ENCODE data around the gene MATN4.
"Not testable (repeated sequence)": the region's sequence is repeated elsewhere in the genome, so short reads cannot be mapped to it uniquely, and the experiment has no call there.

MATN4 gene

DNA sequence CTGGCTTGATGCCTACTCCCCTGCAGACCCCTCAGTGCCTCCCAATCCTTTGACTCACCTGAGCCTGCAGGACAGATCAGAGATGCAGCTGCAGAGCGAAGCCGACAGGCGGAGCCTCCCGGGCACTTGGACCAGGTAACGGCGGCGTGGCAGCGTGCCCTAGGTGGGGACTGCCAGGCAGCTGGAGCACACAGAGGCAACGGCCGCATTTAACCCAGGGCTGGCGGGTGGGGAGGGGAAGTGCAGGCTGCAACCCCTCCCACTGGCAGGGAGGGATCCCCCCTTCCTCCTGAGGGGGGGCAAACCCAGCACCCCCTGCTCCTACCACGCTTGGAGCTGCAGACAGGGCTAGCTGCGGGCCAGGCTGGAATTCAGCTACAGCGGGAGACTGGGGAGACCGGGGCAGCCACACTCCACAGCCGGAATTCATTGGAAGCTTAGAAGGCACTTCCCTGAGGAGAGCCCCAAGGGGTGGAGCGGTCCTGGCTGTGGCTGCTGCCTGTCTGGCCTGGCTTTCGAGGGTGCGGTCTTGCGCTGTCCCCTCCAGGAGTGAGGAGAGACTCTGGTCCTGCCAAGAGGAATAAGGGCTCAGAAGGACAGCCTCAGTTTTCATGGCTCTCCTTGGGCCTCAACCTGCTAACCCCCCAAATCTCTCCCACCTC lies at the start of gene MATN4:
Gene MATN4, minus strand, starts transcription at position 183 of the 662 bp plus-strand sequence. CDS start 2,717 bp downstream, outside the sequence.
- DNase-seq (ENCODE audit: low spot score) = no peak

DNA sequence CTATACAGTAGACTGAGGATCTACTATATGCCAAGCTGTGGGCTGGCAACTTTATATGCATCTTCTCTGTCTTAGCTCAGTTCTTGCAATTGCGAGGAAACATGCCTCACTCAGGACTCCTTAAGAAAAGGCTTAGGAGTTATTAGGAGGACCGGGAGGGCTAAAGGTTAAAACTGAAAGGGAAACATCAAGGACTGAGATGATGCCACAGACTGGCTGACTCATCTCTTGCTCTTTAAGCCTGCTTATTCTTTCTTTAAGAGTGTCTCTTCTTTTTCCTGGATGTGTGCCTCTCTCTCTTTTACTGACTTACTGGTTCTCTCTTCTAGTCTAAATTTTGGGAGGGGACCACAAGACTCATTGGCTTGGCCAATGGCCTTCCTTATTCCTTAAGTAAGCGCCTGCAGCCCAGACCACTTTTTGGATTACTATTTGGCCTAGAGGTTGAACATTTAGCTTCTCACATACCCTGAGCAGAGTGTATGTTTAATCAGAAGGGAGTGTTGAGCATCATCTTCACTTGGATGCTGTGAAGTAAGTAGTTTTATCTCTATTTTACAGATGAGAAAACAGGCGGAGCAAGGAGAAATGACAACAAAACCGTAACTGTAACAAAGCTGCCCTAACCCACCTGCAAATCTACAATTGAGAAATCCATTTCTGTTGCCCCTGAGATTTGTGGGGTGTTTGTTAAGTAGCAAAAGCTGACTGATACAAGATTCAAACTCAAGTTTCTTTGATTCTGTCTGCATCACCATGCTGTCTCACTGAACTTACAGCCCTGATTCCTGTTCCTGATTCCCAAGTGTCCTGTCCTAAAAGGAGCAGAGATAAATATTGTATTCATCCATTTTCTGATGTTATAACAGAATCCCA lies 47.3 kb upstream of the MATN4 start:
- DNase-seq (ENCODE audit: low spot score) = no peak

DNA sequence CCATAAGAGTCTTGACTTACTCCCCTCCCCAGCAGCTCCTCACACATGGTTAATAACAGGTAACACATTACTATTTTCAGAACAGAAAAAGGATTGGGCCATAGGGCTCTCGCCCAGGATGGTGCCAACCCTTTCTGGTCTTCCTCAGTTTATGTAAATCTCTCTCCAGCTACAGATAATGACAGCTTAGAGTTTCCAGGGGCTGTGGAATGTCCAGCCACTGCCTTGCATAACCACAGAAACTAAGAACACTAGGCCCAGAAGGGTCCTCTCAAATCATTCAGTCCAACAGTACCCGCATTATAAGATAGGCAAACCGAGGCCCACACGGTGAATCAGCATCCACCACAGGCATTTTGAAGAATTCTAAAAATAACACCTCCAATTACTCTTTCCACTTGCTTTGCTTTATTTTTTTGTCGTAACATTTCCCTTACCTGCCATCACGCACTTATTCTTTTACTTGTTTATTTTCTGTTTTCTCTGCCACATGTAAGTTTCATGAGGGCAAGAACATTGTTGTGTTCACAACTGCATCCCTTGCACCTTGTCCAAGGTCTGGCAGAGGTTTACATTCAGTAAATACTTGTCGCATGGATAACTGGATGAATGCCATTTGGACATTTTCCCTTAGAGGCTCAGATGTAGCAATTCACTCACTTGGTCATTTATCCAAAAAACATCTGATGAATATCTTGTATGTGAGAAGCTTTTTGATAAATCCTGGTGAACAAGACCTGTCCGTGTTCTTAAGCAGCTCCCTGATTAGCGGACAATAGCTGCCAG lies 46.5 kb upstream of the MATN4 start:
- DNase-seq (ENCODE audit: low spot score) = no peak

GRCh38 chr20:45353746-45354145 lies 45.6 kb upstream of the MATN4 start:
- no peak for DNase-seq (ENCODE audit: low spot score)

DNA sequence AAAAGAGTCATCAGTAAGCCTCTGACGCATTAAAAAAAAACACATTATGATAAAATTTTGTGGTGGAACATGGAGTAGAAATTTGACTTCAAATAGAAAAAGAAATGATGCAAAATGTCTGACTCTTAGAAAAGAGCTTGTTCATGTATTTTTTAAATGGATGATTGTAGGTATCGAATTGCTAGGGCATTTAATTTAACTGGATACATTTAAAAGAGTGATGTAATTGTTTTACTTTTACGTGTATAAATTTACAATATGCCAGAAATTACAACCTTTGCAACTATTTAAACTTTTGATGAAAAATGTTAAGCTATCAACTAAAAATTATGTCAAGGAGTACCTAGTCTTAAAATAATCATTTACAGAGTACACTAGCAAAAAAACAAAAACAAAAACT lies 44.6 kb upstream of the MATN4 start:
- DNase-seq (ENCODE audit: low spot score) = no peak

GRCh38 chr20:45350795-45351194 lies 42.7 kb upstream of the MATN4 start:
- not testable (repeated sequence) for DNase-seq (ENCODE audit: low spot score)

- no peak for DNase-seq (ENCODE audit: low spot score)
Measured at GRCh38 chr20:45350217-45350616, 42.1 kb upstream of the MATN4 start.

DNA sequence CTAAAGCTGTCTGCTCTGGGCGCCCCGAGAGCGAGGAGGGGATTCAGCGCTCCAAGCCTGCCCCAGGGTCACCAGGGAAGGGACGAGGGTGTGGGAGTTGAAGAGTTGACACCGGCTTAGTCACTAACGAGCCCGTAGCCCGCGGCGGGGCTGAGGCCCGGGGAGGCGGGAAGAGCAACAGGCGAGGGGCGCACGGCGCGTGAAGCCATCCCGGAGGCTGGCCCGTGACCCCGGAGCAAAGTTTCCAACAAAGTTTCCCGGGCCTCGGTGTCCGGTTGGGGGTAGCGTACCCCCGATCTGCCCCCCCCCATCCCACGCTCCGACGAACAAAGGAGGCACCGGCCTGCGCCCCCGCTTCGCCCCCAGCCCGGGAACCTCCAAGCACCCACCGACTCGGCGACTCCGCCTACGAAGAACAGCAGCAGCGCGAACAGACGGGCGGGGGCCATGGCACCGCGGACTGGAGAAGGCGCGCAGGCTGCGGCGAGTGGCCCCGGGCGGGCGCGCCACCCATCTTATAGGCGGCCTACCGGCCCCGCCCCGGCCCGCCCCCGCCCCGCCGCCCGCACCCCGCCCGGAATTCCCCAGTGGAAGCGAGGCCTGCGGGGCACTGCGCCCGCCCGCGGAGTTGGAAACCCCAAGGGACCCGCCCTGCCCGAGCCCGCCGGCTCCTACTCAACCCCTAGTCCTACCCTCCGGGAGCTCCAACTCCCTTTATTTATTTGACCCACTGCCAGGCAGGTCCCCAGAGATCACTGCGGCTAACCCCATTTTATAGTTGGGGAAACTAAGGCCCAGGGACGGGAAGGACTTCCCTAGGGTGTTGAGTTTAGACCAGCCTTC lies 40.1 kb upstream of the MATN4 start, which contains the start of gene SDC4:
Gene SDC4, minus strand, starts transcription at position 489 of the 843 bp plus-strand sequence. Its CDS starts 40 bp downstream, at position 449.
- no peak for DNase-seq (ENCODE audit: low spot score)

- no peak for DNase-seq (ENCODE audit: low spot score)
Measured at GRCh38 chr20:45347297-45347935, 39.3 kb upstream of the MATN4 start.

DNA sequence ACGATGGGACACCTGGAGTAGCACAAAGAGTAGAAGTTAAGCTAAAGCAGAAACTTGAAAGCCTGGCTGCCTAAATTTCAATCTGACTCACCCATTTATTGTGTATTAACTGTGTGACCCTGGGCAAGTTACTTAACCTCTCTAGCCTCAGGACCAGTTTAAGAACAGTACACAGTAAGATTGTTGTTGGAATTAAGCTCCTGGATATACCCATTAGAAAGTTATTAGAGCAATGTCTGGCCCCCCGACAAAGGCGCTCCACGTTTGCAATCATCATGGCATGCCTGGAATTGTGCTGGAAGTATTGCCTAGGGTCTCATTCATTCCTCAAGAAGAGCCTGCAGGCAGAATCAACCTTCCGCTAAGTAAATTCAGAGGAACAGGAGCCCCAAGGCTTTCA lies 38.8 kb upstream of the MATN4 start:
- DNase-seq (ENCODE audit: low spot score) = no peak

DNA sequence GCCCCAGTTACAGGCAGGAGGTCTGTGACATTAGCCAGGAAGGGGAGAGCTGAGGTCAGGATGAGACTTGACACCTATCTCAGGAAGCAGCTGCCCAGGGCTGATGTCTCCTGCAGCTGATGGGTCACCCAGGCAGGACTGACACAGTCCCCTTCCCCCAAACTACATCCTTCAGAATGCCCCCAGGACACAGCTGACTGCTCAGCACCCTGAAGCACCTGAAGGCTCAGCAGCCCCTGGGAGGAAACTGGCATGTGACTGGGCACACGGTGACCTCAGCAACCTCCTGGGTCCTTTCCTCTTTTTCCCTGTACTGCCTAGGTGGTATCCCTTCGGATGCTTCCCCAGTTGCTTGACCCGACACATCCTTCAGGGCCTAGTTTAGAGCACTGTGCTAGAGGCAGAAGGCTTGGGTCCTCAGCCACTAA lies 38.2 kb upstream of the MATN4 start:
- no peak for DNase-seq (ENCODE audit: low spot score)

- no peak for DNase-seq (ENCODE audit: low spot score)
Measured at GRCh38 chr20:45345104-45345936, 37.2 kb upstream of the MATN4 start.

DNA sequence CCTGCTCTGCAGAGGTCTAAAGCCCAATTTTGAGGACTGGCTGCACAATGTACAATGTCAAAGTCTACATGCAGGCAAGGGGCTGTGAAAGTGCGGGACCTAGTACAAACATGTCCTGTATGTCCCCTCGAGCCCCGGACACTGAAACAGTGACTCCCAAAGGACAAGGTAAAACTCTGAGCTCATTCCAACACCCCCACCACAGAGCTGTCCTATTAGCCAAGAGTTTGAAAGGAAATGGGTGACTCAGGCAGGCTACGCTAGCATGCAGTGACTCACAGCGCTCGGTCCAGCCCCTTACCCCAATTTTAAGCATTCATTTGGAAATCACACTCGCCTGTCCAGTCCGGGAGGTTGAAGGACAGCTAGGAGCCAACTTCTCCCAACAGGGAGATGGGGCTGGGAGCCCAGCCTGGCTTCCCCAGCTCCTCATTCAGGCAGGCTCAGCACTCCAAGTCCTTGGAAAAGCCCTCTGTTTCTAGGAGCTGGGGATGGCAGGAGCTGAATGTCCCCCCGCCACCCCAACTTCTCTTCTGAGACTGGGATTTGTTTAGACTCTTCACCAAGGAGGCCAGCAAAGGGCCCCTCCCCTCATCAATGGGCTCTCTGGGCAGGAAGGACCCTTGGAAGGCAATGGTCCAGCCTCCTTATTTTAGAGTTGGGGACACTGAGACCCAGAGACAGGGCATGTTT lies 36.2 kb upstream of the MATN4 start:
- DNase-seq (ENCODE audit: low spot score) = no peak

DNA sequence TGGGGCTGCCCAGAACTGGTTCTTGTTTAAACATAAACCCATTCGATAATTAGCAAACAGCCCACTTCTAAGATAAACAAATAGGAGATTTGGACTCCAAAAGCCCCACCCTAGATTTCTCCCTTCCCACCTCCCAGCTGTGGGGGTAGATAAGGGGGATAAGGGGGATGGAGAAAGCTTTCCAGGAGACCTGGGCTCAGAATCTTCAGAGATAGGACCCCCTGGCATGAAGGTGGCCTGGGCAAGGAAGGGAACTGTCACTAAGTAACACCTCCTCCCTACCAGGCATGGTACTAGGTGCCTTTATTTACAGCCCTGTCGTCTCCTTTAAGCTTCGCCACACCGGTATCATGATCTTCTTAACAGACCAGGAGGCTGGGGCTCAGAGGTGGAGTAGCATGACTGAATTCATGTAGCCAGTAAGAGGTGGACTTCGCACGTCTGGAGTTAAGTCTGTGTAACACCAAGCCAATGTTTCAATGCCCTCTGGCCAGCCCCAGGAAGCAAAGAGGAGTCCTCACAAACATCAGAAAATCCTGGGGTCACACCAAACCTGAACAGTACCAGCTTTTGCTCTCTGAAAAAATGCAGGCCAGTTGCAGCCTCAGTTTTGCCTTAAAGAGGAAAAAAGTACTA lies 35.6 kb upstream of the MATN4 start:
- no peak for DNase-seq (ENCODE audit: low spot score)

DNA sequence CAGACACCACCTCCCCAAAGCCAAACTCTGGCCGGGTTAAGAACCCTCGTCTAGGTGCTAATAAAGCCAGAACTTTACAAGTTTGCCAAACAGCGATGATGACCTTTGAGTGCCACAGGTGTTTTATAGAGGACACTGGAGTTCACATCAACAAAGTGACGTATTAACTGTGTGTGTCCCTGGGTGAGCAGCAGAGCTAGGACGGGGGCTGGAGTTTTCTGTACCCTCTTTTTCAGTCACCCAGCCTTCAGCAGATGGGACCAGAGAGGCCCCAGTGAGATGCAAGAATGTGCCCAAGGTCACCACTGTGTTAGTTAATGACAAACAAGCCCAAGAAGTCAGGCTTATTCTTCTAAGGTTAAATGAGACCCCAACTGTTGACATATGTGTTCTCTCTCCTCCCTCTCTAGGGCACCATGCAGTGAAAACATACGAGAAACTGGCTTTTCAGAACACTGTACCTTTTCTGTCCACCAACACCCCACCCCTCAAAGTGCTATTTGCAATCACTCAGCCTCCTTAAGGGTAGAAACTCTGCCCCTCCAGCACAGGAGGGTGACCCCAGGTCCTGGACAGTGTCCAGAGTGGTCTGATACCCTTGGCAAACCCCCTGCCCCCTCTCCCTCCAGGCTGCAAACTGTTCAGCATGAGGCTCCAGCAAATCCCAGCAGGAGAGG lies 34.9 kb upstream of the MATN4 start:
- DNase-seq (ENCODE audit: low spot score) = no peak

- peak; percentile 66 for DNase-seq (ENCODE audit: low spot score)
Measured at GRCh38 chr20:45341939-45342854, 34.1 kb upstream of the MATN4 start.

DNA sequence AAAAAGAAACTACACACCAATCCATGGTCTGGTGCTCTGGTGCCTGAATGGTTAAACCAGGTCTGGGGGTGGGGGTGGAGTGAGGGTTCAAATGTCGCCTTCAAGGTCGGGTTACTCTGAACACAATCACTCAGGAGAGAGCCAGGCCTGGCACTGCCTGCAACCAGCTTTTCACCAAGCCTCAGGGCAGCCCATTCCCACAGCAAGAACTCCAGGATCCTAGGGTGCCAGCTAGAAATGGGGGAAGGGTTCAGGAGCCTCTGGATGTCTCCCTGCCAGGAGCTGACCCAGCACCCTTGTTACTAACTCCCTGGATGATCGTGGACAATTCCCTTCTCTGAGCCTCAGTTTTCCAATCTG lies 33.5 kb upstream of the MATN4 start:
- DNase-seq (ENCODE audit: low spot score) = no peak
